B cell (primary cell): ENCODE results near the gene IRAK1. TPM values are rescaled to one million over a fixed set of nuclear protein-coding genes. Genes with fewer than 3 reads are reported as not detected.

Source experiments
- ATAC-seq: fragments of 200-7000 bp; cut with Tn5 transposase; one replicate; pipeline ENCODE4 v1.10.0; 2021; ENCODE audit warnings: low read depth, mild to moderate bottlenecking, moderate number of reproducible peaks, moderate library complexity
- CTCF ChIA-PET: fragments of 350-600 bp; sonication (Branson Sonifier 250); formaldehyde crosslinking; loops from one replicate; lab custom pipeline; 2021; ENCODE audit warnings: antibody characterized with exemption, inconsistent platforms; lab: Charles Lee
- POLR2A ChIA-PET: fragments of 350-600 bp; sonication (Branson Sonifier 250); formaldehyde crosslinking; loops from one replicate; lab custom pipeline; 2021; ENCODE audit warnings: antibody characterized with exemption; lab: Charles Lee
- DNase-seq: peaks from one replicate; pipeline ENCODE4 v3.0.0; 2013
- H2AFZ ChIP-seq: 2 replicates; pipeline ENCODE4 v1.6.1; 2012; ENCODE audit warnings: mild to moderate bottlenecking, low read depth, low read length; ENCODE audit not compliant: insufficient read depth, poor library complexity, severe bottlenecking
- H3K27ac ChIP-seq, 2 donors: 1 replicate in 1 of 2; 2 replicates in 1 of 2; pipeline ENCODE4 v1.5.1; 2012 to 2013; ENCODE audit warnings: low read length in 2 of 2, mild to moderate bottlenecking in 2 of 2, moderate library complexity in 1 of 2
- H3K27me3 ChIP-seq, 4 experiments: fragments of 200-600 bp in 1 of 4; sonication (generic) in 1 of 4; replicated peaks in 1 of 4; 1 replicate in 2 of 4; 2 replicates in 2 of 4; pipeline versions ENCODE4 v1.6.1 to v1.7.0; 2013 to 2016; ENCODE audit warnings: low read length in 3 of 4, mild to moderate bottlenecking in 2 of 4, mixed read lengths in 1 of 4, moderate library complexity in 1 of 4; ENCODE audit not compliant: insufficient read depth in 4 of 4, control insufficient read depth in 3 of 4; ENCODE audit errors: control extremely low read depth in 1 of 4
- H3K36me3 ChIP-seq, 2 experiments: replicated peaks in 1 of 2; 1 replicate in 1 of 2; 2 replicates in 1 of 2; pipeline versions ENCODE4 v1.6.1 to v1.7.1; 2013; ENCODE audit warnings: low read length in 1 of 2; ENCODE audit not compliant: insufficient read depth in 2 of 2, control insufficient read depth in 1 of 2; ENCODE audit errors: control extremely low read depth in 1 of 2, extremely low read depth in 1 of 2
- H3K4me1 ChIP-seq, 2 donors: fragments of 200-600 bp in 1 of 2; sonication (generic) in 1 of 2; 1 replicate in 1 of 2; 2 replicates in 1 of 2; pipeline versions ENCODE4 v1.5.1 to v1.6.1; 2013 to 2017; ENCODE audit warnings: low read length in 2 of 2; ENCODE audit not compliant: control insufficient read depth in 2 of 2, insufficient read depth in 2 of 2
- H3K4me2 ChIP-seq: replicated peaks from 2 replicates; pipeline ENCODE3; 2012; ENCODE audit warnings: mild to moderate bottlenecking, low read depth, low read length; ENCODE audit not compliant: poor library complexity, severe bottlenecking
- H3K4me3 ChIP-seq, 5 experiments: fragments of 200-600 bp in 1 of 5; sonication (generic) in 1 of 5; 1 replicate in 3 of 5; 2 replicates in 2 of 5; pipeline versions ENCODE4 v1.5.1 to v1.7.0; 2011 to 2016; ENCODE audit warnings: low read length in 4 of 5, mild to moderate bottlenecking in 4 of 5, low read depth in 2 of 5, control low read depth in 1 of 5, moderate library complexity in 1 of 5; ENCODE audit not compliant: insufficient read depth in 1 of 5; ENCODE audit errors: control extremely low read depth in 1 of 5, extremely low read depth in 1 of 5
- H3K79me2 ChIP-seq: fragments of 200-600 bp; sonication (generic); one replicate; pipeline ENCODE4 v1.6.0; 2016; ENCODE audit warnings: low read length; ENCODE audit not compliant: control insufficient read depth, insufficient read depth
- H3K9ac ChIP-seq: fragments of 200-600 bp; sonication (generic); 2 replicates; pipeline ENCODE4 v1.6.1; 2017; ENCODE audit warnings: mild to moderate bottlenecking, low read length, moderate library complexity
- H3K9me3 ChIP-seq, 3 donors: one replicate each; pipeline versions ENCODE4 v1.6.1 to v1.7.1; 2013; ENCODE audit warnings: low read length in 2 of 3; ENCODE audit not compliant: control insufficient read depth in 2 of 3, insufficient read depth in 1 of 3; ENCODE audit errors: control extremely low read depth in 1 of 3
- H4K20me1 ChIP-seq: 2 replicates; pipeline ENCODE4 v1.6.0; 2012; ENCODE audit warnings: mild to moderate bottlenecking, low read length; ENCODE audit not compliant: insufficient read depth, control insufficient read depth, poor library complexity, severe bottlenecking
- H3K27ac Mint-ChIP-seq: one replicate; pipeline ENCODE4 v1.8.0; 2021; ENCODE audit warnings: mixed read lengths
- H3K27me3 Mint-ChIP-seq: one replicate; pipeline ENCODE4 v1.8.0; 2021; ENCODE audit warnings: mixed read lengths
- H3K4me1 Mint-ChIP-seq: one replicate; pipeline ENCODE4 v1.8.0; 2021; ENCODE audit warnings: mixed read lengths
- H3K4me3 Mint-ChIP-seq: one replicate; pipeline ENCODE4 v1.8.0; 2021; ENCODE audit warnings: mixed read lengths
- H3K9me3 Mint-ChIP-seq: one replicate; pipeline ENCODE4 v1.8.0; 2022; ENCODE audit warnings: mixed read lengths; ENCODE audit not compliant: insufficient read depth
- CTCF ChIP-seq: fragments of 200-600 bp; IDR thresholded peaks from one replicate; pipeline ENCODE4 v1.8.0; 2022; ENCODE audit warnings: antibody characterized with exemption, mild to moderate bottlenecking
- EZH2 ChIP-seq: IDR thresholded peaks from 2 replicates; pipeline ENCODE4 v1.6.1; 2012; ENCODE audit warnings: borderline replicate concordance, low read depth, mild to moderate bottlenecking, moderate library complexity, low read length; ENCODE audit not compliant: insufficient read depth, poor library complexity, severe bottlenecking
- WGBS: methylation state at CpG from one replicate; pipeline ENCODE4 v1.1.5; 2013; ENCODE audit warnings: missing lambda C conversion rate; ENCODE audit not compliant: insufficient coverage; 5-methylcytosine and 5-hydroxymethylcytosine counted together
- intact Hi-C: fragments of 100-400 bp; cut with micrococcal nuclease; formaldehyde crosslinking; loops from one replicate; pipeline ENCODE4 v1.10.0; 2022
- polyA plus RNA-seq: library from polyadenylated mRNA; depleted of rRNA; stranded (reverse); fragments of >200 nt; gene quantifications from 2 replicates; pipeline ENCODE4 v1.2.3, GENCODE V29; 2012
- total RNA-seq, 2 donors: library from RNA; stranded (reverse); fragments of 120-200 nt in 1 of 2; gene quantifications; 1 replicate in 1 of 2; 2 replicates in 1 of 2; pipeline versions ENCODE4 v1.2.3 to v1.2.4, GENCODE V29; 2013 to 2022

The IRAK1 gene
- total and polyA plus RNA-seq, 2 donors (not counting 1 experiment from before 2014, with no cell fraction given), result 112 to 118 TPM

- Mint-ChIP-seq H3K9me3 (no peaks in the 10 kb centered on the region), H3K4me1 (peaks cover 39% of the 10 kb centered on the region), H3K27me3 (no peaks in the 10 kb centered on the region), H3K27ac (peak overlapping the region; percentile 95), H3K4me3 (peak overlapping the region; percentile 81)
- peaks cover 29 to 46% of the 10 kb centered on the region in 2 donors for H3K4me1 ChIP-seq
- TF ChIP-seq EZH2, result no peak
- TF ChIP-seq CTCF, result no peak
- H3K4me2 ChIP-seq, result peak overlapping the region; percentile 78
- WGBS, result 3% methylated on average over 13 of the region's 17 CpGs
- ChIA-PET POLR2A (interaction anchor here (0.7 to 2.1 kb wide), 3 partner anchors 21 to 61 kb away, joined by 3 to 8 read pairs (median 7); no protein-coding TSS in a partner anchor), CTCF (interaction anchor here (0.9 to 1.7 kb wide), 5 partner anchors 10 to 33 kb away, joined by 3 to 4 read pairs (median 4); partner anchors contain the start of gene HCFC1)
- peak overlapping the region; percentile 71 for H2AFZ ChIP-seq
- H3K36me3 ChIP-seq, result no peaks in the 10 kb centered on the region
- peak; percentile 48 for DNase-seq
- peak overlapping the region; percentile 52 for H3K9ac ChIP-seq
- intact Hi-C loops, result no loop called here
- H3K27ac ChIP-seq, result peak overlapping the region; percentile 40 to 67
- no peaks in the 10 kb centered on the region for H3K79me2 ChIP-seq
- peak overlapping the region in 4 of 5 experiments; percentile 13 to 61 (median 35) for H3K4me3 ChIP-seq
- no peaks in the 10 kb centered on the region for H4K20me1 ChIP-seq
- H3K27me3 ChIP-seq, result no peaks in the 10 kb centered on the region
- H3K9me3 ChIP-seq, result no peaks in the 10 kb centered on the region
- peak; percentile 74 for ATAC-seq
Measured at GRCh38 chrX:154002215-154002719, 17.4 kb downstream of the IRAK1 start.

- H3K4me1 ChIP-seq, result peaks cover 16 to 31% of the 10 kb centered on the region in 2 donors
- DNase-seq (no peak), ATAC-seq (no peak)
- no peaks in the 10 kb centered on the region for H3K9me3 ChIP-seq
- Mint-ChIP-seq H3K27ac (no peak overlapping the region), H3K27me3 (no peaks in the 10 kb centered on the region), H3K4me1 (peaks cover 27% of the 10 kb centered on the region), H3K4me3 (no peak overlapping the region), H3K9me3 (no peaks in the 10 kb centered on the region)
- no peak overlapping the region for H3K27ac ChIP-seq
- no peak overlapping the region for H2AFZ ChIP-seq
- intact Hi-C loops, result no loop called here
- no peak overlapping the region for H3K9ac ChIP-seq
- no CpG with 5 or more reads among the region's 5 CpGs for WGBS
- no peak for TF ChIP-seq CTCF
- no peak for TF ChIP-seq EZH2
- ChIA-PET POLR2A (no interaction called here), CTCF (interaction anchor here (0.6 to 2.4 kb wide), 2 partner anchors 14 to 67 kb away, joined by 3 to 6 read pairs; no protein-coding TSS in a partner anchor)
- H3K4me3 ChIP-seq, result no peak overlapping the region
- no peaks in the 10 kb centered on the region for H3K27me3 ChIP-seq
- H3K79me2 ChIP-seq, result no peaks in the 10 kb centered on the region
- no peaks in the 10 kb centered on the region for H4K20me1 ChIP-seq
- no peaks in the 10 kb centered on the region for H3K36me3 ChIP-seq
- no peak overlapping the region for H3K4me2 ChIP-seq
Measured at GRCh38 chrX:154000051-154000450, 19.7 kb downstream of the IRAK1 start.
